NCI-H1048 (cell line): ENCODE data around the gene NUP98.

ENCODE experiments used
- DNase-seq: peaks from one replicate; lab custom pipeline; 2025; lab: John Stamatoyannopoulos, UW

NUP98 gene

DNA sequence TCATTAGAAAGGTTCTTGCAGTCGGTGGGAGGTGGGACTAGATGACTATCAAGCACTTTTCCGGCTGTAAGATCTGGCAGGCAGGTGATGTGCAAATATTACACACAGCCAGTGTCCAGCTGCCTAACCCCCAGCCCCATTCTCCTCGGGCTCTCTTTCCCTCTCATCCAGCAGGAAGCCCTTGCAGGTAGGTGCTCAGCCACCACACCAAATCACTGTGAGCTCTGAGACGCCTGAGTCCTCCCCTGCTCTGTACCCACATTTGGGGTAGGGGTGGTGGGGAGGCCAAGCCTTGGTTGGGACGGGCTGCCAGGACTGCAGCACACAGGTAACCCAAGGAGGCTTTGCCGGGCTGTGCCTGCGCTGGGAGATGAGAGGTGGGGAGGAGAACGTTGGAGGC, 156.2 kb downstream of the NUP98 start:
- no peak for DNase-seq

DNA sequence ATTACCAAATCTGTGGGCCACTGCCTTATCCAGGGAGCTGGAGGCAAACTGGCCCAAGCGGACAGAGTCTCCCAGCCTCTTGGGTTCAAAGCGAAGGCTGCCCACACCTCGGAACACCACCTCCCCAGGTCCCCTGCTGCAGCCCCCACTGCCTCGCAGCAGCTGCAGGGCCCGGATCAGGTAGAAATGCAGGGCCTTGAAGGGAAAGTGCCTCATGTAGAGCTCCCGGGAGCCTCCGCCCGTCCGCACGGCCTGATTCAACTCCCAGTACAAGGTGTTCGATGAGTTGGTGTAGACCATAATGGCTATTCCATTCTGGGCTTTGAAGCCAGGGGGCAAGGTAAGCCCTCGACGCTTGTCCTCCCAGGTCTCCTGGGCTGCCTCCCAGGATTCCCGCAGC, 157.5 kb downstream of the NUP98 start:
- DNase-seq: no peak

DNA sequence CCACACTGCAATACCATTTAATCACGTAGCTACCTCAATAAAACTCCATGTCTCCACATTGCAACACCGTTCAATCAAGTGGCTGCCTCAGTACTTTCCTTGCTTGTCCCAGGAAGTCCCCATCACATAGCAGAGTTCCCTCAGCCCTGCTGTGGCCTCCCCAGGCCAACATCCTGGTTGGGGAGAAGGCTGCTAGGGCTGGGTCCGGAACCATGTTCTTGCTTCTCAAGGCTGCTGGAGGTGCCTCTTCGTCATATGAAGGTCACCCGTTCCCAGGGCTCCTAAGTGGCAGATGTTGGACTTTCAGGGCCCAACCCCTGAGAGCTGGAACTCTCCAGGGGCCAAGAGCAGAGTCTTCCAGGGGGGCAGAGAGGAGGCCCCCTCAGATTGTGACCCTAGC, 158.8 kb downstream of the NUP98 start:
- no peak for DNase-seq

DNA sequence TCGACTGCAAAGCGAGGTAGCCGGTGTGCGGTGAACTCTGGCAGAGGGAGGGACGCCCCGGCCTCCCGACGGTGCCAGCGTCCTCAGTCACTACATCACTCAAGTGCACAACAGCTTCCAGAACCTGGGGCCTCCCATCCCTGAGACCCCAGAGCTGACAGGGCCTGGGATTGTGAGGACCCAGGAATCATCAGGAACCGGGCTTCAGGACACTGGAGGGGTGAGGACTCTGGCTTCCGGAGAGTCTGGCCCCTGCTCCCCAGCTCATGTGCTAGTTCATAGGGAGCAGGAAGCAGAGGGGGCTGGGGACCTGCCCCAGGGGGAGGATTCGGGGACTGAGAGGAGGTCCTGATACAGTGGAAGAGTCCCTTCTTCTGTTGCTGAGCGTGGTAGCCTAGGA, 160.2 kb downstream of the NUP98 start:
- DNase-seq: no peak

DNA sequence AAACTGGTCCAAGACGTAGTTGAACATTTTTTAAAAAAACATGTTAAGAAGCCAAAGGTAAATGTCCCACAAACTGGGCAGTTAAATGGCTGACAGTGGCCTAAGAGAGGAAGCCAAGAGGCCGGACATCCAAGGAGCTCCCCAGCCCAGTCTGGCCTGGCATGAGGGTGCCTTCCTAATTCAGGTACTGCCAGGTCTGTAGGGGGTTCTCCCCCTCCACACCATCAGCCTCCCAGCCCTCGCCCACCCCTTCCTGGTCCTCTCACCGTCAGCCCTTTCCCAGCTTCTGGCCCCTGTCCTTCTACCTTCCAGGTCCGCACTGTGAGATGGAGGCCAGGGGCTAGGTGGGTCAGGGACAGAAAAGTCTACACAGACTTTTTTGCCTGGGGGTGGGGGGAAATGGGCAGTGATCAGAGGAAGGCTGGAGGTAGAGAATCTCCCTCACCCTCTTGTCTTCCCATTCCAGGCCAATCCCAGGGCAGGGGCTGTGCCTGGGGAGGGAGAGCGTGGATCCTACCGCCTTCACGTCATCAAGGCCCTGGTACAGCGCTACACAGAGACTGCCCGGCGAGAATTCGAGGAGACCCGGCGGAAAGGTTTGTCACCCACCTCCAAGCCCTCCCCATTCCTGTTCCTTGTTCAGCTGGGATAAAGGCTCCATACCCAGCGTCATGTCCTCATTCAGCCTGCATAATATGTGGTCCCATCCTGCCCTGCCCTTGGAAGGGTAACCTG, 161.5 kb downstream of the NUP98 start:
- DNase-seq: no peak

DNA sequence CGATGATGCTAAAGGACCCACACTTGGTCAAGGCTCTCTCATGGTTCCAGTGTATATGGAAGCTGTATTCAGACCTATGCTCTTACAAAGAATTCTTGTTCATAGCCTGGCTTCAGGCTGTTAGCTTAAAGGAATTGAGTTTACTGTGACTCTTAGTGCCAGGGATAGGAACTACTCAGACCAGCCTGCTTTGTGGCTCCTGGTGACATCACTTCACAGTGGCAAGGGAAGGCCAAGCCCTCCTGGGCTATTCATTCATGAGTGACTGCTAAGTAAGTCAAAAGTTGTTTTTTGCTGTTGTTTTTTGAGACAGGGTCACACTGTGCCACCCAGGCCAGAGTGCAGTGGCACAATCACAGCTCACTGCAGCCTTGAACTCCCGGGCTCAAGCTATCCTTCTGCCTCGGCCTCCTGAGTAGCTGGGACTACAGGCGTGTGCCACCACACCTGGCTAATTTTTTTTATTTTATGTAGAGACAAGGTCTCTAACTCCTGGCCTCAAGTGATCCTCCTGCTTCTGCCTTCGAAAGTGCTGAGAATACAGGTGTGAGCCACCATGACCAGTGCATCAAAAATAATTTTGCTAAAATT, 165.2 kb downstream of the NUP98 start:
- DNase-seq: no peak

DNA sequence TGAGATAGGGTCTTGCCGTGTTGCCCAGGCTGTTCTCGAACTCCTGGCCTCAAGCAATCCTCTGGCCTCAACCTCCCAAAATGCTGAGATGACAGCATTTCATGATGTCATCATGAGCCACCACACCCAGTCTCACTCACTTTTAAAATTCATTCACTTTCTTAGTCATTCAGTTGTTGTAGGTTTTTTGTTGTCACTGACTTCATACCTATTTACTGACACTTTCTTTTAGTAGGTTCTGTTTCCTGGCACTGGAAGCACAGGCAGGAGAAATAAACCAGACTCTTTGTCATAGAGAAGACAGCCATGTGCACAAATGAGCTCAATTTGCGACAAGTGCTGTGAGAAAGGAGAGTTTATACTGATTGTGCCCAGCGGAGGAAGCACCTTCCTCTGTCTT, 166.0 kb downstream of the NUP98 start:
- no peak for DNase-seq

DNA sequence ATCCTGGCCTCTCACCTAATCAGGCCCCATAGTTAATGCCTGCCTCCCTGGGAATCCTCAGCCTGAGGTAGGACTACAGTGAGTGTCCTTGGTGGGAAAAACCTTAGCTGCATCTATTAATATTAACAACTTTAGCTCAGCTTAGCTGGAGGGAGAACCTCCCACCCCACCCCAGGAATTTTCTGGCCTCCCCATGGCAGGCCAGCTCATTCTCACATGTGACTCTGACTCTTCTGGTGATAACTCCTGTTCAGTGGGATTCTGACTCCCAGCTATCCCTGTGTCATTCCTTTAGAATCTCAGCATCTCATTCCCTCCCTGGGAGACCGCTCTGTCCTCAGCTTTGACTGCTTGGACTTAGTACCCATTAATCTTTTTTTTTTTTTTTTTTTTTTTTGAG, 170.1 kb downstream of the NUP98 start:
- no peak for DNase-seq

DNA sequence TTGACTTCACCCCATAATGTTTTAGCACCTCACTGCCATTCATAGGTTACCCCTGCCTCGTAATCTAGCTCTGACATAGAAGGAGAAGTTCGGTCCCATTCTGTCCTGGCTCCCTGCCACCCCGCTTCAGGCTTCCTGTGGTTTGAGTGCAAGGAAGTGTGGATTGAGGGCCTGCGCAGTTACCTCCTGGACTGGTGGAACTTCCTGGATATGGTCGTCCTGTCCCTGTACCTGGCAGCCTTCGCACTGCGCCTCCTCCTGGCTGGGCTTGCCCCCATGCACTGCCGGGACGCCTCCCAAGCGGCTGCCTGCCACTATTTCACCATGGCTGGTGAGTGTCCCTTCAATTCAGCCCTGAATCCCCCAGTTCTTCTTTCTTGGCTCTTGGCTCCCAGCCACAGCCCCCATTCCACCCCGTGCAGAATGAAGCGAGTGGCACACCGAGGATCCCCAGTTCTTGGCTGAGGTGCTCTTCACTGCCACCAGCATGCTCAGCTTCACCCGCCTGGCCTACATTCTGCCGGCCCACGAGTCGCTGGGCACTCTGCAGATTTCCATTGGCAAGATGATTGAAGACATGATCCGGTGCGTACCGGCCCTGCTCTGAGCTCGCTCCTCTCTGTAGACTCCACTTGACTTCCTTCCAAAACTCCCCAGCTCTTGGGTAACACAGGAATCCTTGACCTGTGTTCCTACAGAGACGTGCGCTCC, 170.9 kb downstream of the NUP98 start:
- no peak for DNase-seq
